NCI-H2107 treated with DMSO at 0.1 percent for 48 hours (cell line): Measurements from ENCODE around the gene RNF220.
"Not testable (repeated sequence)": the region's sequence is repeated elsewhere in the genome, so short reads cannot be mapped to it uniquely, and the experiment has no call there.

Source experiments
- DNase-seq: peaks from one replicate; lab custom pipeline; 2025; ENCODE audit not compliant: unreplicated experiment; lab: John Stamatoyannopoulos, UW

RNF220 gene

DNA sequence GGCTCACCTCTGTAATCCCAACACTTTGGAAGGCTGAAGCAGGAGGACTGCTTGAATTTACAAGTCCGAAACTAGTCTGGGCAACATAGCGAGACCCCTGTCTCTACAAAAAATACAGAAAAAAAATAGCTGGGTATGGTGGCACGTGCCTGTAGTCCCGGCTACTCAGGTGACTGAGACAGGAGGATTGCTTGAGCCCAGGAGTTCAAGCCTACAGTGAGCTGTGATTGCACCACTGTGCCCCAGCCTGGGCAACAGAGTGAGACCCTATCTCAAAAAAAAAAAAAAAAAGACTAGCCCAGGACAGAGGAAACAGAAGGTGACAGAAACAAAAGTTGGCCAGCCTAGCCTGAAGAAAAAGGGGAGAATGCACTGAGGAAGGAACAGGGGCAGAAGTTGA is 290.6 kb downstream of the RNF220 start:
- no peak for DNase-seq

DNA sequence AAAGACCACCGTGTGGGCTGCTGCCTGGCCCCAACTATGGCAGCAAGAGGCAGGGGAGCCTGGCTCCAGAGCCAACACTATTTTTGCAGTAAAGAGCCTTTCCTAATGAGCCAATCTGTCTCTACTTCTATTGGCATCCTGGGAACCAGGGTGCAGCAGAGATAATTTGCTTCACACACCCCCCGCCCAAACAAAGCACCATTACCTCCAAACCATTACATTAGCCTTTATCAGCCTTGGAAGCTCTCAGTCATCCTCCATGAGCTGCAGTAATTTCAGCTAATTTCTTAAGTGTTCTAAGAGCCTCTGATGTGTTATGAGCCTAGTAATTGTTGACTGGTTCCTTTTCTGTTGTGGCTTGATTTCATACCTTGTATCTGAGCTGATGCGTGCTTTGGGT is 291.0 kb downstream of the RNF220 start:
- DNase-seq = no peak

DNA sequence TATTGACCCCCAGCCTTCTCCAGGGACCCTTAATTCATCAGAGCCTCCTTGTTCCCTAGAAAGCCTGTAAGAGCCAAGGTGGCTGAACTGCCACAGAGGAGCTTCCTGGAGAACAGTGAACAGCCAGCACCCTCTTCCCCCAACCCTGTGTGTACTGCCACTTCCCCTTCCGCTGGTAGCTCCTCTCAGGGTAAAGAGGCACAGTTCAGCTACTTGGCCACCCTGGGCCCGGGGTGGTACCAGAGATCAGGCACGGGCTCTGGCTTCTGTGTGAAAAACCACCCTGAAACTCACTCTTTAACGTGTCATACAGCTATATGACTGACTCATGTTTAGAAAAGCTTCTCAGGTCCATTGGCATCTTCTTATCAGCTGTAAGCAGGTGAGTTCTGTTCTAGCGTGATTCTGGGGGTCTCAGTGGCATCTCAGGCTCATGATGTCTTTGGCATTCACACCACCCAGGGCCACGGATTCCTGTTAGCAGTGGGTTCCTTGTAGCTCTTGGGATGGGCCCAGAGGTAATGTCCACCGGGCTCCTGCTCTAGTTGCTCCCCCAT is 291.8 kb downstream of the RNF220 start:
- no peak for DNase-seq

DNA sequence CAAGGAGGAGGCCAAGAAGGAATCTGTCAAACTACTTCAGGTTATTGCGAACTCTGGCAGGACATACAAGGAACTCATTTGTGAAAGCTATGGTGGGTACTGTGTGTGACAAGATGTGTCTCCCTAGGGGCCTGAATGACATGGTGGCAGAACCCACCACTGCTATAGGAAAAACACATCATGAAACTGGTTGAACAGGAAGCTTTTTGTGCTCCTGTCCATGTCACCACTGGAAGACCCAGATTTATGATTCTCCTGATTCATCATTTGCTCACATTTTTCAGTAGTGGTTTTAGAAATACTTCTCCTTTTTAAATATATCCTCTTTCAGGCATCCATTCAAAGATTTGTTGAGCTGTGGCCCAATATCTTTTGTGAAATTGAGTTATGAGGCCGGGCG is 293.1 kb downstream of the RNF220 start:
- no peak for DNase-seq

- not testable (repeated sequence) for DNase-seq
Measured at GRCh38 chr1:44699375-44699774, 294.3 kb downstream of the RNF220 start.

- DNase-seq = peak; percentile 80
Measured at GRCh38 chr1:44700573-44700972, 295.5 kb downstream of the RNF220 start.

DNA sequence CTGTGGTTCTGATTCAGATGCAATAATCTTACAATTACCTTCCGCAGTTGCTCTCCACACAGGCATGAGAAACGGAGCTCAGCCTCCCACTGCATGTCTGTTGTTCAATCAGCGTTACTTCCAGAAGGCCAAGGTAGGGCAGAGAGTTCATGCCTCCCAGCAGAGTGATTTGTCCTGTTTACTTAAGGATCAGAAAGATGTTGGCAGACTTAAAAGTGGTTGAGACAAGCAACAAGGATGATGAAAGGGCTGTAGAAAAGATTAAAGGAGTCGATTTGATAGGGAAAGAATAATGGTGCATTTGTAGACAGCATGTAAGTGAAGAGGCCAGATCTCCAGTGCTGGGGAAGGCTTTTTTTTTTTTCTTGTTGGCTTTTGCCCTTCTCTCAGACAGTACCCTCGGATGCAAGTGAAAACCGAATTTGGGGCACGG is 296.1 kb downstream of the RNF220 start:
- DNase-seq = no peak
